Eye (tissue), 1 donor: Measurements from ENCODE around the gene FANCG.
A peak's percentile ranks its signal among the peaks of the same experiment; 100 is the strongest.

Experiments used
- DNase-seq: peaks from one replicate; pipeline ENCODE4 v3.0.0-alpha.2; 2015

FANCG gene

GRCh38 chr9:35057271-35057620, 22.5 kb downstream of the FANCG start:
- no peak for DNase-seq

- no peak for DNase-seq
Observed at GRCh38 chr9:35056571-35057270, 23.0 kb downstream of the FANCG start.

GRCh38 chr9:35054871-35055644, 24.7 kb downstream of the FANCG start:
- DNase-seq, result no peak

GRCh38 chr9:35054185-35054835, 25.4 kb downstream of the FANCG start:
- no peak for DNase-seq

GRCh38 chr9:35051069-35051967, 28.4 kb downstream of the FANCG start:
- peak; percentile 73 for DNase-seq

GRCh38 chr9:35048511-35048910, 31.2 kb downstream of the FANCG start:
- no peak for DNase-seq

GRCh38 chr9:35044071-35044470, 35.7 kb downstream of the FANCG start:
- DNase-seq, result no peak

- no peak for DNase-seq
Observed at GRCh38 chr9:35042891-35043545, 36.7 kb downstream of the FANCG start.

GRCh38 chr9:35042081-35042604, 37.6 kb downstream of the FANCG start:
- no peak for DNase-seq

GRCh38 chr9:35035851-35036701, 43.7 kb downstream of the FANCG start:
- DNase-seq, result peak; percentile 54

GRCh38 chr9:35033101-35033500, 46.6 kb downstream of the FANCG start:
- DNase-seq, result no peak

- DNase-seq, result no peak
Observed at GRCh38 chr9:35029852-35030251, 49.9 kb downstream of the FANCG start.

GRCh38 chr9:35029241-35029640, 50.5 kb downstream of the FANCG start:
- no peak for DNase-seq

- DNase-seq, result no peak
Observed at GRCh38 chr9:35028341-35028740, 51.4 kb downstream of the FANCG start.

GRCh38 chr9:35027860-35028259, 51.9 kb downstream of the FANCG start:
- DNase-seq, result no peak

- no peak for DNase-seq
Observed at GRCh38 chr9:35027374-35027773, 52.4 kb downstream of the FANCG start.

GRCh38 chr9:35026671-35027070, 53.1 kb downstream of the FANCG start:
- no peak for DNase-seq
